HG03066 (cell line): Measurements from ENCODE around the gene ERBB4.
"Not testable (repeated sequence)": the region's sequence is repeated elsewhere in the genome, so short reads cannot be mapped to it uniquely, and the experiment has no call there.

Experiments used
- ATAC-seq: cut with Tn5 transposase; IDR thresholded peaks from one replicate; pipeline ENCODE4 v1.9.1; 2021; ENCODE audit warnings: low read depth; ENCODE audit not compliant: unreplicated experiment

The ERBB4 gene

DNA sequence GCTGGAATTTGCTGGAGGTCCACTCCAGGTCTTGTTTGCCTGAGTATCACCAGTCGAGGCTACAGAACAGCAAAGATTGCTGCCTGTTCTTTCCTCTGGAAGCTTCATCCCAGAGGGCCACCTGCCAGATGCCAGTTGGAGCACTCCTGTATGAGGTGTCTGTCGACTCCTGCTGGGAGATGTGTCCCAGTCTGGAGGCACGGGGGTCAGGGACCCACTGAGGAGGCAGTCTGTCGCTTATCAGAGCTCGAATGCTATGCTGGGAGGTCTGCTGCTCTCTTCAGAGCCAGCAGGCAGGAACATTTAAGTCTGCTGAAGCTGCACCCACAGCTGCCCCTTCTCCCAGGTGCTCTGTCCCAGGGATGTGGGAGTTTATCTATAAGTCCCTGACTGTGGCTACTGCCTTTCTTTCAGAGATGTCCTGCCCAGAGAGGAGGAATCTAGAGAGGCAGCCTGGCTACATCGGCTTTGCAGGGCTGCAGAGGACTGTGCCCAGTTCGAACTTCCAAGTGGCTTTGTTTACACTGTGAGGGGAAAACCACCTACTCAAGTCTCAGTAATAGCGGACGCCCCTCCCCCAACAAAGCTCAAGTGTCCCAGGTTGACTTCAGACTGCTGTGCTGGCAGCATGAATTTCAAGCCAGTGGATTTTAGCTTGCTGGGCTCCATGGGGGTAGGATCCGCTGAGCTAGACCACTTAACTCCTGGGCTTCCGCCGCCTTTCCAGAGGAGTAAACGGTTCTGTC, 301.1 kb downstream of the ERBB4 start:
- ATAC-seq = no peak

DNA sequence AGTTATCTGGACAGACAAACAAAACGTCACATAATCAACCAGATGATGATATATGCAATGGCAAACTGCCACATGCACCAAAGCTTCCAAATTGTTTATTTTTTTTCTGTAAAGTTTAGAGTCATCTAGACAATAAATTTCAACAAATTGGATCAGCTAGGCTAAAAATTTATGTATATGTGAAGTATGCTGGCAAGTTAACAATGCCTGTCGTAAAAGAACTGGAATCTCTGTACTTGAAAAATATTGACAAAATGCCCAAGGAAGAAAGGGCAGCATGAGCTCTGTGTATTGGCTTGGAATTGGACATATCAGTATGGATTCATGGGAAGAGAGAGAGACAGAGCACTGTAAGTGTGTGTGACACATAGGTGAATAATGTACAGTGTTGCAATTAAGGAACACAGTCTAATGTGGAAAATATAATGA, 309.8 kb downstream of the ERBB4 start:
- no peak for ATAC-seq

DNA sequence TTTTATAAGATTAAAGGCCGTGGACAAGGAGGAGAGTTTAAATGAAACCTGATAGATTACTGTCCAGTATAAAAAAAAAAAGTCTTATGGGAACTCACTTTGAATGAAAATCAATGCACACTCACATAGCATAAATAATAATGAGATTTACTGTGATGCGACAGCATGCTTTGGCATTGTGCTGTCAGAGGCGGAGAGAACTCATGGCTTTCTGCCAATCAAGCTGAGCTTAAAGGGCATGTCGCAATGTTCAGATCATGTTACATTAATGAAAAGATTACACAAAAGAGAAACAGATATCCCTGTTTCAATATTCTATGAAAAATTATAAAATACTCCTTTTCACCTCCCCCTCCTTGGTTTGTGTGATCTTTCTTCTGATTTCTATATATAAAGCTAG, 310.8 kb downstream of the ERBB4 start:
- no peak for ATAC-seq

DNA sequence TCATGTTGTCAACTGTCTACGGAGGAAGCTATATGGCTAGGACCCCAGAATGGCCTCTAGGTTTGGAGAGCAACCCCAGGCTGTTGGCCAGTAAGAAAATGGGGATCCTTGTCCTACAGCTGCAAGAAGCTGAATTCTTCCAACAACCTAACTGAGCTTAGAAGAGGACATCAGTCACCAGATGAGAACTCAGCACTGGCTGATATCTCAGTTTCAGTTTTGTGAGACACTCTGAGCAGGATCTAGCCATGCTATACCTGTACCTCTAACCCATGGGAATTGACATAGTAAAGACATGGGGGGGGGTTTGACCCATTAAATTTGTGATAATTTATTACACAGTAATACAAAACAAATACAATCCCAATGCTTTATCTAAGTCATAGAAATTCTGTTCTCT, 312.5 kb downstream of the ERBB4 start:
- no peak for ATAC-seq

DNA sequence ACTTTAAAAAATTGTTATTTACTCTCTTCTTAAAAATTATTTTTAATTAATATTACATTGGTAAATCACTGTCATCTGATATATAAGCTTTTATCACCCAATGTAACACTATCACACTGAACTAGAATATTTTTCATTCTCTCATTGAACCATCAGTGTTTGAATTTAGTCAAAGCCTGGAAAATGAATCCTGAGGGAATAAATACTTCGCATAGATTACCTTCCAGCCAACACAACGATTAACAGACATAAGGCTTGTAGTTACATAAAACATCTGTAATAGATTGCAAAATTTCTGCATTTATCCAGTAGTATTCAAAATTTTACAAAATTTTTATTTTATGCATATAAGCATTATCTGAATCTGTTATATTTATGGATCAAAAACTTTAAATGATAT, 314.9 kb downstream of the ERBB4 start:
- no peak for ATAC-seq

DNA sequence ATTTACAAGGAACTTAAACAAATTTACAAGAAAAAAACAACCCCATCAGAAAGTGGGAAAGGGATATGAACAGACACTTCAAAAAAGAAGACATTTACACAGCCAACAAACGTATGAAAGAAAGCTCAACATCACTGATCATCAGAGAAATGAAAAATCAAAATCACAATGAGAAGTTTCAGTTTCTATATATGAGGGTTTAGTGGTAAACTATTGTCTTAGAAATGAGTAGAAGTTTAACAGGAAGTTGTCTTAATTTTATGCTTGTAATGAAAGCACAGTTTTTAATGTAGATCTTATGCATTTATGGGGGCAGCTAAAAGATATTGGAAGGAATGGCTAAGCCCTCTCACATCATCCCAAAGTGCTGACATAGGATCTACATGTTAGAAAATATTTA, 325.4 kb downstream of the ERBB4 start:
- no peak for ATAC-seq

DNA sequence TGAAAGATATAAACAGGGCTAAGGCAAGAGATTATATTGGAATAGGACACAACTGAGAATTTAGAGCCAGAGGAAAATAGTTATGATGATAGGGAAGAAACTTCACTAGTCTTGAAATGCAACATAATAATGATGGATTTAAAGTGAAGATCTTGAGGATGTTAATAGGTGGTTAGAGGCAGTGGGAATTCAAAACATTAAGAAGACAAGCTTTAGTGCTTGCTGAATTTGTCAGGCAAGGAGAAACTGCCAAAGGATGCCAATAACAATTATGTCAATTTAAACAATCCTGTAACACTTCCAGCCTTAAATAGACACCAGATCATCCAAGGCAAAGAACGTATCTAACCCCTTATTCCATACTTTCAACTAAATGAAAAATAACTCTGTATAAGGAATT, 330.1 kb downstream of the ERBB4 start:
- no peak for ATAC-seq

DNA sequence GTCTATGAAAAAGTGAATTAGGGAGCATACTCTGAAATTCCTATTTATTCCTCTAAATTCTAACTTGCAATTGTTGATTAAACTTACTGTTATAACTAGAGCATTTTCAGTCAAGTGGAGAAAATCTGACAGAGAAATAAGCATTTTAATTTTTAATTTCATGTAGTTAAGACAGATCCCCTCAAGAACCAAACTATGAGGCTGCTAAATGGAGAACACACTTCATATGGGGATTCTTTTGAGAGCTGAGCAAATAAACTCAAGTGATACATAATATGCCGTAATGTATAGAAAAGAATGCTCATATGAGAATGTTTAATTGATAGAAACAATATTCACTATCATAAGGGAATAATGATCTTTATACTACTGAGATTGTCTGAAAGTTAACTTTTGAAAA, 340.8 kb downstream of the ERBB4 start:
- no peak for ATAC-seq

DNA sequence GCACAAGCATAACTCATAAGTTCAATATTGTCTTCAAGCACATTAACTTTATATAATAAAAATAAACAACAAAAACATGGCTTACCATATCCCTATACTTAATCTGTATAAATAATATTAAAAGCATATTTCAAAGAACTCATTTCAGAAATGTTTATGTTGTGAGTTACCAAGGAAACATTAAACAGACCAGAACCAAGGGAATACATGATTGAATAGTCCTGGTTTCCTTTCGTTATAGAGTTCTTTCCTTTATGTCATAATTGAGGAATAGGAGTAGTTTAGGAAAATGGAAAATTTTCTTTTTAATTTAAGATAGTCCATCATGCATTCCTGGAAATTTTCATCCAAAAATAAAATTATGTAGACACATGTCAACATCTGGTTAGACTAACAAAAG, 343.0 kb downstream of the ERBB4 start:
- ATAC-seq = no peak

DNA sequence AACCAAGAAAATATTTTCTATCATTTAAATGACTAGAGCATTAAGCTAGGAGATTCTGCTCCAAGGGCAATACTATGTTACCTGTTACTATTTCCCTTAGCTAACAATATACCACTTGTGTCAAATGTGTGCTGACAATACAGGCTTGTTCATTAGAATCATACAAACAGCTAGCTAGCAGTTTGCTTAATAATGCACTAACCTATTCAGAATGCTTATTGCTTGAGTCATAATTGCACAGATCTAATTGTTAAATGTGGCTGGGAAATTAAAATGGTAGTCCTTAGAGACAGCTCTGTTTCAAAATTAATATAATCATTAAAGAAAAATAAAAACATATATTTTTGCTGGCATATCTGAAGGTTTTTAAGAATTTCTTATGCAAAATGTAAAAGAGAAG, 344.2 kb downstream of the ERBB4 start:
- no peak for ATAC-seq

DNA sequence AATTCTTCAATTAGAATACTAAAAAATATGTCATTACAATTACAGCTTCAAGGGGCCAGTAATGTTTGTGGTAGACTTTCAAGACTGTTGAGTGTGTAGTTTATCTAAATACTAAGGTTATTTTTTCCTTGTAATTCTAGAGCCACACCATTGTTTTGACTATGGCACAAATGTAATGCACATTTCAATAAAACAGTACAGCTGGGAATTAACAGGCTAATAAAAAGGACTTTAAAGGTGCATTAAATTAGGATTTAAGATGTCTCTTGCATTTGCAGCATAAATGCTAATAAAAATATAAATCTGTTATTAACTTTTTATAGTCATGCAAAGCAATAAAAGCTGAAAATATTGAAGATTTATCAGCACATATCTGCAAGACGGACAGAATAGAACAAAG, 344.8 kb downstream of the ERBB4 start:
- no peak for ATAC-seq

DNA sequence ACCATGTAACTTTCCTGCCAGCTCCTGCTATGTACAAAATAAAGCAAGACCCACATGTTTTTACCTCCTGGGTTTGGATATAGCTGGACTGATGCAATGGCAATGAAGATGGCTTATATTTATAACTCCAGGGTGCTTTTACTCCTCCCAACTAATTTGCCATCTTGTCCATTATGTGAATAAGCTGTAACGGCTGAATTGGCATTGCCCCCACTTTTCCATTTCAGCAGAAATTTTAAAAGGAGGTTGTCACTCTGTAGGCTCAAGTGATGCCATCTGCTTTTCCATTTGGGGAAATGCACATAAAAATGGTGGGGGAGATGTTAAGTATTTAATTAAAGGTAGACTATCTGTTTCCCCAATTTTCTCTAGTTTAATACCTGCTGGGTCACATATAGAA, 345.5 kb downstream of the ERBB4 start:
- ATAC-seq = no peak

DNA sequence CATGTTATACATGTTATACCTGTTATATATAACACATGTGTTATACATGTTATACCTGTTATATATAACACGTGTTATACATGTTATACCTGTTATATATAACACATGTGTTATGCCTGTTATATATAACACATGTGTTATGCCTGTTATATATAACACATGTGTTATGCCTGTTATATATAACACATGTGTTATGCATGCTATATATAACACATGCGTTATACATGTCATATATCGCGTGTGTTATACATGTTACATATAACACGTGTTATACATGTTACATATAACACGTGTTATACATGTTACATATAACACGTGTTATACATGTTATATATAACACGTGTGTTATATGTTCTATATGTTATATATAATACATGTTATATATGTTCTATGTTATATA, 347.2 kb downstream of the ERBB4 start:
- ATAC-seq = not testable (repeated sequence)

DNA sequence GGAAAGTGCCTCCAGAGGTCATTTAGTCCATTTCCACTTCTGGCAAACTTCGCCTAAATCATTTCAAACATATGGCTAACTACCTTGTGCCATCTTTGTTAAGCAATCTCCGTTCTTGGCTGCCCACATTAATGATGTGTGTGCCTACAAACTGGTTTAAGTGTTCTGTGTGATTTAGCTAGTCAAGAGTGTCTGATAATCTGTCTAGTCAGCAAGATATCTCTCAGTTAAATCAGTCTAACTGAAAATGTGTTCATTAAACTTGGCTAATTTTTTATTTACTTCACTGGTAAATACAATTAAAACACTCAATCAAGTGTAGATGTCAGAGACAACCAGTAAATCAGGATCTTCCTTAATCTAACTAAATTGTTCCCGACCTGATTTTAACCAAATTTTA, 352.4 kb downstream of the ERBB4 start:
- no peak for ATAC-seq

DNA sequence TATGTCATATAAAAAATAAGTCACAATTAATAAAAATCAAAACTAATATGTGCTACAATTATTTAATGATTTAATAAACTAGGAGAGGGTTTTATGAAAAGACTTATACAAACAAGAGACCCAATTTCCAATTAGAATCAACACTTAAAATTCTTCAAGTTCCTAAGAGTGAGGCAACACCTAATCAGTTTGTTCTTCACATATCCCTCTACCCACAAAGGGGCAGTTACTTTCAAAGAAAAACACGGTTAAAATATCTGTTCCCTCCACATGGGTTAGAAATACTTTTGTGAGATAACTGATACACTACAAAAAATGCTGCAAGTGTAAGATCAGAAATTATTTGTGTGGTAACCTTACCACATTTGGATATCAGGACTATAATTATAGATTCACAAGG, 357.0 kb downstream of the ERBB4 start:
- no peak for ATAC-seq

DNA sequence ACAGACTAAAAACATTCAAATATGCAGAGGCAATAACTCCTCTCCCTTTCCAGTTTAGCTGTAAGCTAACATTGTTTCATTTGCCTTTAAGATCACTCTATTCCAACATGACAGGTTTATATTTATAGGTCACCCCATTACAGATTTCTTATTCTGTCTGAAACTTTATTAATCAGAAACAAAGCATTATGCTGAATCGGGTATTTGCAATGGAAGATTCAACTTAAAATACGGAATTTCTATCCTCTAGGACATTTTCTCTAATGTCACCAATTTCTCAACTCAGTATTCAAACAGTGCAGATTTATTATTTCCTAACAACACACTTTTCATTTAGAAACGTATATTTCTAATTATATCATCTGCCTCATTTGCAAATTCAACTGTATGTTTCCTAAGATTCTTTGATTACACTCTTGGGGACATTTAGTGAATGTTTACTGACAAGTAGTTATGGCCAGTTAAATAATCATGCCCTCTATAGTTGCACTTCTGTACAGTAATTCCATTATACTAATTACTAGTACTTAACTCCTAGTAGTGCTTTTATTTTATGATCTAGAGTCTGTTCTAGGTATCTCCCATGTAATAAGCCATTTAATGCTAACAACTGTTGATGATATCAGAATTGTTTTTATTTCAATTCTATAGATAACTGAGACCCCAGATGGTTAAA, 358.1 kb downstream of the ERBB4 start:
- no peak for ATAC-seq

DNA sequence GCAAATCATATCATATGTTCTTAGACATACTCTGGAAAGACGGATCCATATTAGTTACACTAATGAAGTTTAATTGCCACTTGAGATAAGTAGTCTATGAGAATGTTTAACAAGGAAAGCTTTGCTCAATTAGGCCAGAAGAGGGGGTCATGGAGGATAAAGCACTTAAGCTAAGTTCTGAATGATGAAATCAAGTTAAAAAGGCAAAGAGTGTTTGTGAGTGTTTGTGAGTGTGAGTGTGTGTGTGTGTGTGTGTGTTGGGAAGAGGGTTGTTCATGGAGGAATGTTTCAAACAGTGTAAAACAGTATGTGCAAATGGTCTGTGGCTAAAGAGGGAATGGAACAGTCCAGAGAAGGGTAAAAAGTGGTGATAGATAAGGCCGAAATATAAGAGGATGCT, 360.9 kb downstream of the ERBB4 start:
- ATAC-seq = no peak

DNA sequence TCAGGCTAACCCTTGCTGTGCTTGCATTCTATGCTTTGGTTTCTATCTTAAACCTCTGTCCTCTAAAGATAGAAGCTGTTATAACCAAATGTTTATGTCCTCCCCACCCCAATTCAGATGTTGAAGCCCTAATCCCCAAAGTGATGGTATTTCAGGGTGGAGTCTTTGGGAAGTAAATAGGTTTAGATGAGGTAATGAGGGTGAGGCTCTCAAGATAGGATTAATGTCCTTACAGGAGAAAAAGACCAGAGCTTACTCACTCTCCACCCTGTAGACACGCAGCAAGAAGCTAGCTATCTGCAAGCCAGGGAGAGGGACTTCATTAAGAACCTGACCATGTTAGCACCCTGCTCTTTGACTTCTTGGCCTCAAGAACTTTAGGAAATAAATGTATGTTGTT, 362.5 kb downstream of the ERBB4 start:
- no peak for ATAC-seq

DNA sequence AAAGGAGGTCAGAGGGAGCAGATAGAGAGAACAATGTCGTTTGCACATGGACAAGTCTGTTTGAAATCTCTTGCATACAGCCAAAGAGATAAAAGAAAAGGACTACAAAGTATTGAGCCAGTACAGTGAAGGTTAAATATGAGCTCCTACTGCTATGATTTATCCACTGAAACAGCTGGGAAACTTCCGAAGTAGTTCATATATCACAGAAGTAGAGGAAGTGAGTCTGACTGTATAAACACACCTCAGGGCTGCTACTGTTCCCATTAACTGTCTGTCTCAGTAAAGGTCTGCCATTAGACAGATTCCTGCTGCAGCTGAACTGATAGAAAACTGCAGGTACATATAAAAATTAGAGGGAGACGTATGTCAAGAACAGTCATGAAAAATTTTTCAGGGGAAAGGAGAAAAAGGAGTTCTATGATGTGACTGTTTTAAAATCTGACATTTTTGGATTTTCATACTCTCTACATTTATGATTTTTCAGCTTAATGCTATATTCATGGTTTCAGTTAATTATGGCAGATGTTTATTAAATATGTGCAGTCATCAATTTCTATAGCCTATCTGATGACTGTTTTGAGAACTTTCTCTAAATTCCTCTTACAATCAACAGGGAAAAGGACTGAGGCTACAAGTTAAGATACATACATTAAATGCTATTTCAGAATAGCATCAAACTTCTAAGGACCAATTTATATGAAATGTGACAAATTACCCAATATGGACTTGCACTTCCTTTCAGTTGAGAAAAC, 364.7 kb downstream of the ERBB4 start:
- no peak for ATAC-seq

DNA sequence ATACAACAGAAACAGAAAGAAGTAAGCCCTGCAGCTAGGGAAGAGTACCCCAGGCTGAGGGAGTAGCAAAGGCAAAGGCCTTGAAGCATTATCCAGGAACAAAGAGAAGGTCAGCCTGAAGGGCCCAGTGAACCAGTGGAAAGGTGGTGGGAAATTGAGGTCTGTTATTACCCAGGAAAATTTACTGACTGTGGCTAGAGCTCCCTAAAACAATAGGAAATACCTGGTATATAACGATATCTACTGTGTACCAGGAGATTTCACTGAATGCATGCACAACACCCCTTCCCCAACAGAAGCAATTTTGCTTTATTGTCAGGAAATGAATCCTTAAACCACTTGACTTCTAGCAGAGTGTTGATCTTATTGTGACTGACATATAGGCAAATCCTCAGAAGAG, 365.3 kb downstream of the ERBB4 start:
- no peak for ATAC-seq

DNA sequence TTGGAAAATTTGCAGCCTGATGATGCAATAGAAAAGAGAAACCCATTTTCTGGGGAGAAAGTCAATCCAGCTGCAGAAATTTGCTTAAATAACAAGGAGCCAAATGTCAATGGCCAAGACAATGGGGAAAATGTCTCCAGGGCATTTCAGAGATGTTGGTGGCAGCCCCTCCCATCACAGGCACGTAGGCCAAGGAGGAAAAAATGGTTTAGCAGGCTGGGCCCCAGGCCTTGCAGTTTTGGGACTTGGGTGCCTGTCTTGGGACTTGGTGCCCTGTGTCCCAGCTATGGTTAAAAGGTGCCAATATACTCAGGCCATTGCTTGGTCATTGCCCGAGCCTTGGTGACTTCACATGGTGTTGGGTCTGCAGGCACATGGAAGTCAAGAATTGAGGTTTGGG, 368.2 kb downstream of the ERBB4 start:
- no peak for ATAC-seq

DNA sequence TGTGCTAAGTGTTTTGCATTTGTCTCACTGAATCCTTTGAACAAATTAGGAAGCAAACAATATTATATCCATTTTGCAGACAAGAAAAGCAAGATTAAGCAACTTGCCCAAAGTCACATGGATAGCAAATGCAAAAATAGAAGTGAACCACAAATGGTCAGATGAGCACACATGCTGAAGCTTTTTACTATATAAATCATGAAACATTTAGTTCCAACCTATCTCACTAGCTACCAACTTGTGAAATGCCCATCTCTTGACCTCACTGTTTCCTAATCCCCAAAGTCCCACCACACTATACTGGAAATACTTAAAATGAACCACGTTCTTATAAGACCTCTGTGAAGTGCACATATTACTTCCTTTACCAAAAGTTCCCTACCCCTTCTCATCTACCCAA, 380.5 kb downstream of the ERBB4 start:
- ATAC-seq = no peak
